Fibroblast of upper back skin (primary cell): ENCODE results near the gene UCP1.

Experiments used
- DNase-seq: peaks from one replicate; pipeline ENCODE4 v3.0.0-alpha.2; 2013

Gene UCP1

GRCh38 chr4:140568507-140569306 lies at the start of gene UCP1:
Gene UCP1 (minus strand): TSS chr4:140568961. CDS start chr4:140568729, 232 bp downstream.
- no peak for DNase-seq

- no peak for DNase-seq
Measured at GRCh38 chr4:140617499-140618248, 48.9 kb upstream of the UCP1 start.

- DNase-seq: no peak
Measured at GRCh38 chr4:140615451-140615850, 46.7 kb upstream of the UCP1 start.

- no peak for DNase-seq
Measured at GRCh38 chr4:140612357-140612756, 43.6 kb upstream of the UCP1 start.

GRCh38 chr4:140611854-140612253 lies 43.1 kb upstream of the UCP1 start:
- DNase-seq: peak; percentile 3

GRCh38 chr4:140609548-140610425 lies 41.0 kb upstream of the UCP1 start:
- DNase-seq: peak; percentile 61

- DNase-seq: no peak
Measured at GRCh38 chr4:140607852-140608251, 39.1 kb upstream of the UCP1 start.

- DNase-seq: no peak
Measured at GRCh38 chr4:140604544-140604943, 35.8 kb upstream of the UCP1 start.

GRCh38 chr4:140603286-140603685 lies 34.5 kb upstream of the UCP1 start:
- DNase-seq: no peak

- no peak for DNase-seq
Measured at GRCh38 chr4:140602714-140603113, 34.0 kb upstream of the UCP1 start.

- DNase-seq: no peak
Measured at GRCh38 chr4:140600408-140600807, 31.6 kb upstream of the UCP1 start.

GRCh38 chr4:140595065-140595464 lies 26.3 kb upstream of the UCP1 start:
- DNase-seq: no peak

GRCh38 chr4:140584439-140584838 lies 15.7 kb upstream of the UCP1 start:
- no peak for DNase-seq

GRCh38 chr4:140581078-140581477 lies 12.3 kb upstream of the UCP1 start:
- no peak for DNase-seq

- DNase-seq: no peak
Measured at GRCh38 chr4:140579278-140579677, 10.5 kb upstream of the UCP1 start.

GRCh38 chr4:140575489-140575888 lies 6.7 kb upstream of the UCP1 start:
- no peak for DNase-seq

- DNase-seq: no peak
Measured at GRCh38 chr4:140571620-140572019, 2.9 kb upstream of the UCP1 start.

- no peak for DNase-seq
Measured at GRCh38 chr4:140569307-140569638, 512 bp upstream of the UCP1 start.

- no peak for DNase-seq
Measured at GRCh38 chr4:140559696-140560095, 9.1 kb downstream of the UCP1 start.

GRCh38 chr4:140557831-140558435 lies 10.8 kb downstream of the UCP1 start:
- DNase-seq: no peak

GRCh38 chr4:140556372-140557085 lies 12.2 kb downstream of the UCP1 start:
- no peak for DNase-seq

GRCh38 chr4:140533951-140534480 lies 34.7 kb downstream of the UCP1 start:
- peak; percentile 65 for DNase-seq
